Raji (cell line): ENCODE measurements around the gene CRYBA1.

Source experiments
- POLR2A ChIP-seq: IDR thresholded peaks from 2 replicates; pipeline ENCODE4 v1.6.1; 2011; ENCODE audit warnings: low read depth, low read length, control low read depth; ENCODE audit not compliant: insufficient read depth

CRYBA1 gene

DNA sequence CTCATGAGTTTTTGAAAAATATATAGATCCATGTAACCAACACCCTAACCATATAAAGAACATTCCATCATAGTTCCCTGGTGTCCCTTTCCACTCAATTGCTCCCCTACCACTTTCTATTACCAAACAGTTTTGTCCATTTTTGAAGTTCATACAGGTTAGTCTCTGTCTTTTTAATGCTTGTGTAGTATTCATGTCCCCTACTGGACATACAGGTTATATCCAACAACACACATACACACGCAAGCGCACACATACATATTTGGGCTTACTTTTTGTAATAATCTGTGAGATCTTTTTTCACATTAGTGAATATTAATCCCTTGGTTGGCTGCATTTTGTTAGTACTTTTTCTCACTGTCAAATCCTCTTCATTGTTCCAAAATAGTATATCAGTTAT, 6.4 kb downstream of the CRYBA1 start:
- TF ChIP-seq POLR2A, result no peak

- no peak for TF ChIP-seq POLR2A
Observed at GRCh38 chr17:29255926-29256522, 9.4 kb downstream of the CRYBA1 start.

DNA sequence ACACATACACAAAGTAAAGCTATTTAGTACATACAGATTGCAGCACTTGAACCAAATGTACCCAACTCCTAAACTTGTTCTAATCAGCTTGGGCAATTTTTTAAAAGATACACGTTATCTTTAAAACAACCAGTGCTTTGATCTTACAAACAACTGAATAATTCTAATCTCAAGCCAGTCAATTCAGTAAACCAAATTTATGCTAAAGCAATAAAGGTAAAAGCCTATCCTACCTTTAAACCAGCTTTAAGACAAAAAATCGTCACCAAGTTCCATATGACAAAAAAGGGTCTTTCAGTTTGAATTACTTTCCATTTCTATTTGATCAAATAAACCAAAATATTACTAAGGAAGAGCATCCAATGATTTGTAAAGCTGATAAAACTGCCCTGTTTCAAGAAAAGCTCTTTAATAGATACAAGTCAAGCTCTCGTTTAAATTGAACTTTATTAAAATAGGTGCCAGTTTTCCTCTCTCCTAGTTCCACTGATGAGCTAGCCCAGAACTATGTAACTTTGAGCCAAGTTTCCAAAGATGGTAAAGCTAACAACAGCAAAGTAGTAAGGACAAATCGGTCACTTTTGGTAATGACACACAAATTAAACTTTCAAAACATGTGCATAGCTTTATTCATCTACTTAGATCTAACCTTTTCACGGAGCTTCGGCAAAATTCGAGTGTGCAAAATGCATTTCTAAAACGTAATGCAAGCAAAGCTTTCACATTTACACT, 10.2 kb downstream of the CRYBA1 start:
- no peak for TF ChIP-seq POLR2A

DNA sequence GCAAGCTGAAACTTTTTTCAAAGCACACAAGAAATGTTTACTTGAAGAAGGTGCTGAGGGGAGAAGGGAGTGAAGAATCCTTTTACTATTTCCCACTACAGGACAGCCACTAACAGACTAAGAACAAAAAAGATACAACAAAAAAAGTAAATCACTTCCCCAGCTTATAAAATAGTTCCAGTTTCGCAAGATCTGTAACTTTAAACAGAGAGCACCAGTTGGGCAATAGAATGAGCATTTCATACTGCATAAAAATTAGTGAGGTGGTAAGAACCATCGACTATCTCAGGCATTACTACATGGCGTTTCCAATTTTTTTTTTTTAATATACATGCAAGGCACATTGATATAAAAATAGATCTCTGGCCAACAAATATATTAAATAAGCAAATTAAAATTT, 11.1 kb downstream of the CRYBA1 start:
- no peak for TF ChIP-seq POLR2A

- no peak for TF ChIP-seq POLR2A
Observed at GRCh38 chr17:29263916-29264315, 17.3 kb downstream of the CRYBA1 start.

DNA sequence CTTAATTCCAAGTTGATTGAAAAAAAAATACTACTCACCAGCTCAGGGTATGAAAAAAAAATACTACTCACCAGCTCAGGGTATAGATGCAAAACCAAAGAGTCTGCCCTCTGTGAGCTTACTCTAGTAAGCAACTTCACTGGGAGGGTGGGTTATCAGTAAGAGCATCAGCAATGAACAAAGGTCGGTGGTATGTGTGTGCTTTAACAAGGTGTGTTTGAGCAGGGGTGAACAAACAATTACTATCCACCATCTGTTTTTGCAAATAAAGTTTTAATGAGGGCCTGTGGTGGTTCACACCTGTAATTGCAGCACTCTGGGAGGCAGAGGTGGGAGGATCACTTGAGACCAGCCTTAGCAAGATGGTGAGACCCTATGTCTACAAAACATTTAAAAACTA, 27.3 kb downstream of the CRYBA1 start:
- TF ChIP-seq POLR2A, result no peak

GRCh38 chr17:29278692-29279091, 32.0 kb downstream of the CRYBA1 start:
- TF ChIP-seq POLR2A, result no peak

DNA sequence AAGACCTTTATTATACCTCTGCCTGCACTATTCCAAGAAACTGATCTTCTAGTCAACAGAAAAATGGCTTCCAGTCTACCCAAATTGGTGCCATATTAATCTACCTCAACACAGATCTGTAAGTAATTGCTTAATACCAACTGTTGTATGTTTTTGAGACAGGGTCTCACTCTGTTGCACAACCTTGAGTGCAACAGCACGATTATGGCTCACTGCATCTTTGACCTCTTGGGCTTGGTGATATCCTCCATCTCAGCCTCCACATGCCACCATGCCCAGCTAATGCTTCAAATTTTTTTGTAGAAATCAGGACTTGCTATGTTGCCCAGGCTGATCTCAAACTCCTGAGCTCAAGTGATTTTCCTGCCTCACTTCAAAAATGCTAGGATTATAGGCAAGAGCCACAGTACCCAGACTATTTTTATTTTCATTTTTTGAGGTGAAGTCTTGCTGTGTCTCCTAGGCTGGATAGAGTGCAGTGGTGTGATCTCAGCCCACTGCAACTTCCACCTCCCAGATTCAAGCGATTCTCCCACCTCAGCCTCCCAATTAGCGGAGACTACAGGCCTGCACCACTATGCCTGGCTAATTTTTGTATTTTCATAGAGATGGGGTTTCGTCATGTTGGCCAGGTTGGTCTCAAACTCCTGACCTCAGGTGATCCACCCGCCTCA, 32.9 kb downstream of the CRYBA1 start:
- TF ChIP-seq POLR2A, result no peak

- no peak for TF ChIP-seq POLR2A
Observed at GRCh38 chr17:29283496-29283895, 36.8 kb downstream of the CRYBA1 start.

GRCh38 chr17:29283961-29284360, 37.3 kb downstream of the CRYBA1 start:
- no peak for TF ChIP-seq POLR2A

DNA sequence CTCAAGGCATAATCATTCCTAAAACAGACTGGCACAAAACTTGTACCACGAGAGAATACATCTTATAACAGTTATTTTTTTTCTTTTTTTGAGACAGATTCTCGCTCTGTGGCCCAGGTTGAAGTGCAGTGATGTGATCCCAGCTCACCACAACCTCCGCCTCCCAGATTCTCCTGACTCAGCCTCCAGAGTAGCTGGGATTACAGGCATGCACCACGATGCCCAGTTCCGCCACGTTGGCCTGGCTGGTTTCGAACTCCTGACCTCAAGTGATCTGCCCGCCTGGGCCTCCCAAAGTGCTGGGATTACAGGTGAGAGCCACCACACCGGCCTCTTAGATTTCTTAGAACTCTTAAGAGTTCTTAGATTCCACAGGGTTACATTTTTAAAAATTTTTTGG, 43.2 kb downstream of the CRYBA1 start:
- no peak for TF ChIP-seq POLR2A

- no peak for TF ChIP-seq POLR2A
Observed at GRCh38 chr17:29291163-29291752, 44.6 kb downstream of the CRYBA1 start.

DNA sequence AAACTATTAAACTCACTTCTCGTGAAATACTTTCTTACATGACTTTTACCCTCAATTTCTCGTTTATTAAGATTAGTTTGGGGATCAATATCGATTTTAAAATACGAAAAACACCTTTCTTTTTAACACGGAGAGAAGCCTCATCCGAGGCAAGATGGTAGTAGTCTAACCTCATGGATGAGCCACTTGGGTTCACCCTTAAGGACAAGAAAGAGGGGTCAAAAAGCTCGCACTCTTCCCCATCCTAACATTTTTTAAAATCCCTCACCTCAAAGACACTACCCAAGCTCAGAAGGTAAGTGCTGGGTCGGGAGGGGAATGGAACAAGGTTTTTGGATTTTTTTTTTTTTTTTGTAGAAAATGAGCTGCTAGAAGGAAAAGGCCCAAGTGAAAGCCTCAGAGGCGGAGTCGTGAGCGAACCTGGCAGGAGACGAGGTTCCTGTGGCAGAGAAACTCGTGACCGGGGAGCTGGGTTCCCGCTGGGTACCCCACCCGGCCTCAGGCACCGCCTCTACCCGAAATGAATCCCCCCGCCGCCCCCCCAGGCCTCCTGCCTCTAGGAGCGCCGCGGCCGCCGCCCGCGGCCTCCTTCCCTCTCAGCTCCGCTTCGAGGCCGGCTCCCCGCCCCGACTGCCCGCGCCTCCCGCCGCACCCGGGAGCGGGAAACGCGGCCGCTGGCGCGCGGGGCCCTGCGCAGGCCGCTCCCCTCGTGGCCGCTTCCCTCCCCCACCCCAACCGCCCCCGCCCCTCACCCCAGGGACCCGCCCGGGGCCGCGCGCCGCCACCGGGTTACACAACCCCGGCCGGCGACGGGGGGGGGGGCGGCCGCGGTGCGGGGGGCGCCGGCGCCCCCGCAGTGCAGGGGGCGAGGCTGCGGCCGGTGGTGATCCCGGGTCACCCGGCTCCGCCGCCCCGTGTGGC, 45.7 kb downstream of the CRYBA1 start:
- no peak for TF ChIP-seq POLR2A

DNA sequence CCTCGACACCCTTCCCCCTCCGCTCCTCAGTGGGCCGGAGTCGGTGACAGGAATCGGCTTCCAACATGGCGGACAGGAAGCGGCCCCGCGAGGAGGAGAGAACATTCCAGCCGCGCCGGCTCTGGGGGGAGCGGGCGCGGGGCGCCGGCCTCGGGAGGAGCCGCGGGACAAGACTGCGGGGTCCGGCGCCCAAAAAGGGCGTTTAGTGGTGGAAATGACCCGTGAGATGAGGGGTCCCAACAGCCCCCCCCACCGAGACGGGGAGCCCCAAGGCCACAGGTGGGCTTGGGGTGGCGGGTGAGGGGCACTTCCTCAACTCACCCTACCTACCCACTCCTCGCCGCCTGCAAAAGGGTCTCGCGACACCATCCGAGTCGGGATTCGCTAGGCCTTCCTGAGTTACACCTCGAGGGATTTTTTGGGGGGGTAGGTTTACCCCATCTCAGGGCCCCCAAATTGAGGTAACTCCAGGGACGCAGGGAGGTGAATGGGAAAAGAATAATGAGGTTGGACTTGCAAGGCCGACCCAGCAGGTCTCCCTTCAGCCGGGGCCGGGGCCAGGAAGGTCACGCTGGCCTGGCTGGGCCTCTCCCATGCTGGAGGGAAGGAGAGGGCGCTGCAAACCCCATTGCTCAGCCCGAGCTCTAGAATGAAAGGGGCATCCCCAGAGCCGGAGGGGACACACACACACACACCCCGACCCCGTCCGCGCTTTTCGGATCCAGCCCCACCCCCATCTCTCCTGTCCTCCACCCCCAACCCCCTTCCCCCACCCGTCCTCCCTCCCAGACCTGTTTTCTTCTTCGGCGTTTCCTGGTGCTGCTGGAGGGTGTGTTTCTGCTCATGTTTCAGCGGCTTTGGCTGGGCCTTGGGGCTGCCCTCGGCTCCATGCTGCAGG, 46.6 kb downstream of the CRYBA1 start:
- TF ChIP-seq POLR2A, result 0 out of 2 replicates have a peak, but pooled peaks have one; percentile 23
